Brain microvascular endothelial cell (primary cell): ENCODE measurements around the gene IFI27L1.
A peak's percentile ranks its signal among the peaks of the same experiment; 100 is the strongest.
"Not testable (repeated sequence)": the region's sequence is repeated elsewhere in the genome, so short reads cannot be mapped to it uniquely, and the experiment has no call there.

ENCODE experiments used
- DNase-seq: peaks from one replicate; pipeline ENCODE4 v3.0.0-alpha.2; 2020
- H3K27ac ChIP-seq: fragments of 250-450 bp; sonication (Bioruptor Pico); 2 replicates; pipeline ENCODE4 v1.5.1; 2020; ENCODE audit warnings: mild to moderate bottlenecking, moderate library complexity
- H3K27me3 ChIP-seq: fragments of 250-450 bp; sonication (Bioruptor Pico); replicated peaks from 2 replicates; pipeline ENCODE4 v1.5.1; 2020; ENCODE audit warnings: mild to moderate bottlenecking
- H3K36me3 ChIP-seq: fragments of 250-450 bp; sonication (Bioruptor Pico); replicated peaks from 2 replicates; pipeline ENCODE4 v1.5.1; 2020; ENCODE audit warnings: mild to moderate bottlenecking
- H3K4me3 ChIP-seq: 2 replicates; pipeline ENCODE4 v1.5.1; 2011; ENCODE audit warnings: low read depth, mild to moderate bottlenecking, control low read depth, low read length, moderate library complexity
- in situ Hi-C: cut with HindIII; loops from 2 replicates; pipeline ENCODE4 v1.10.0; 2017; ENCODE audit warnings: low sequenced_read_pairs, low pct_ligation_motif_present
- TF ChIP-seq, protein P1 (sequence below): IDR thresholded peaks from 2 replicates; pipeline ENCODE4 v1.5.1; 2011; ENCODE audit warnings: low read depth, mild to moderate bottlenecking, moderate library complexity, low read length, control low read depth, inconsistent platforms; ENCODE audit errors: missing control alignments

Gene IFI27L1

DNA sequence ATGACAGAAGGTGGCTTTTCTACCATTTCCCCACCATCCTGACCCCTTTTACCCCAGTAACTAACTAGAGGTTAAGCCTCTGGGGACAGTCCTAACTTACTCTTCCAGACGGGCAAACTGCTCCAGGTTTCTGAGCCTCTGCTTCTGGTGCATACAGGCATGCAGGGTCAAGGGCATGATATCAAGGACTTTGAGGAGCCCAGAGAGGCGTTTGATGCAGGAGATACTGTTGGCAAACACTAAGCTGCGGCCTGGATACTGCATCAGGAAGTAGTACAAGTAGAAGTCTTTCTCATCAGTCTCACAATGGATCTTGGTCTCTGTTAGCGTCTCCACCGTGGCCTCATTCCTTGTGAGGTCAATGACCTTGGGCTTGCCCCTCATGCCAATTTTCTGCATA is 21.1 kb upstream of the IFI27L1 start:
- no peak overlapping the region for H3K4me3 ChIP-seq
- H3K36me3 ChIP-seq: peaks cover 49% of the 10 kb centered on the region
- in situ Hi-C loops: no loop called here
- DNase-seq: no peak
- H3K27ac ChIP-seq: no peak overlapping the region
- H3K27me3 ChIP-seq: no peaks in the 10 kb centered on the region
- TF ChIP-seq, protein P1, sequence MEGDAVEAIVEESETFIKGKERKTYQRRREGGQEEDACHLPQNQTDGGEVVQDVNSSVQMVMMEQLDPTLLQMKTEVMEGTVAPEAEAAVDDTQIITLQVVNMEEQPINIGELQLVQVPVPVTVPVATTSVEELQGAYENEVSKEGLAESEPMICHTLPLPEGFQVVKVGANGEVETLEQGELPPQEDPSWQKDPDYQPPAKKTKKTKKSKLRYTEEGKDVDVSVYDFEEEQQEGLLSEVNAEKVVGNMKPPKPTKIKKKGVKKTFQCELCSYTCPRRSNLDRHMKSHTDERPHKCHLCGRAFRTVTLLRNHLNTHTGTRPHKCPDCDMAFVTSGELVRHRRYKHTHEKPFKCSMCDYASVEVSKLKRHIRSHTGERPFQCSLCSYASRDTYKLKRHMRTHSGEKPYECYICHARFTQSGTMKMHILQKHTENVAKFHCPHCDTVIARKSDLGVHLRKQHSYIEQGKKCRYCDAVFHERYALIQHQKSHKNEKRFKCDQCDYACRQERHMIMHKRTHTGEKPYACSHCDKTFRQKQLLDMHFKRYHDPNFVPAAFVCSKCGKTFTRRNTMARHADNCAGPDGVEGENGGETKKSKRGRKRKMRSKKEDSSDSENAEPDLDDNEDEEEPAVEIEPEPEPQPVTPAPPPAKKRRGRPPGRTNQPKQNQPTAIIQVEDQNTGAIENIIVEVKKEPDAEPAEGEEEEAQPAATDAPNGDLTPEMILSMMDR: no peak

DNA sequence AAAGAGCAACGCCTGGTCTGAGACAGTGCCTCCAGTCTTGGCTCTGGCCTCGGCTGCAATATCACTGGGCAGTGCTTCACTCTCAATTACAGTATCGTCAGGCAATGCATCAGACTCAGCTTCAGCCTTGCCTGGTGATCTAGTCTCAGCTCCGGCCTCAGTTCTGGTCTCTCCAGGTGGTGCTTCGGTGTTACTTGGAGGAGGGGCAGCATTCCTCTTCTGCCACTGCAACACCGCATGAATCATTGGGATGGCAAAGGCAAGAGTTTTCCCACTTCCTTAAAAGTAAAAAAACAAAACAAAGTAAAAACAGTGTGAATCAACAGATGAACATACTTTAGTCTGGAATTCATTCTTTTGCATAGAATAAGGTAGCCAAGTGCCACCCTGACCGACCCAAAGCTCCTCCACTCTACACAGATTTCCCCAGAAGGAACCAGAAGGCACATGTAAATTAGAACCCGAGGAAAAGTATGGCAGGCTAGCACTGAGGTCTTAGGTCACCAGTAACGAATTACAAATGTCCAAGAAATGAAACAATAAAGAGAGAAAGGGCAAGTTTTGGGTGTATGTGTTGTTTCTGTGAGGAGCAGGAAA is 18.7 kb upstream of the IFI27L1 start:
- TF ChIP-seq, protein P1: no peak
- DNase-seq: peak; percentile 8
- no peak overlapping the region for H3K27ac ChIP-seq
- in situ Hi-C loops: no loop called here
- H3K36me3 ChIP-seq: peaks cover 27% of the 10 kb centered on the region
- H3K27me3 ChIP-seq: no peaks in the 10 kb centered on the region
- H3K4me3 ChIP-seq: no peak overlapping the region

DNA sequence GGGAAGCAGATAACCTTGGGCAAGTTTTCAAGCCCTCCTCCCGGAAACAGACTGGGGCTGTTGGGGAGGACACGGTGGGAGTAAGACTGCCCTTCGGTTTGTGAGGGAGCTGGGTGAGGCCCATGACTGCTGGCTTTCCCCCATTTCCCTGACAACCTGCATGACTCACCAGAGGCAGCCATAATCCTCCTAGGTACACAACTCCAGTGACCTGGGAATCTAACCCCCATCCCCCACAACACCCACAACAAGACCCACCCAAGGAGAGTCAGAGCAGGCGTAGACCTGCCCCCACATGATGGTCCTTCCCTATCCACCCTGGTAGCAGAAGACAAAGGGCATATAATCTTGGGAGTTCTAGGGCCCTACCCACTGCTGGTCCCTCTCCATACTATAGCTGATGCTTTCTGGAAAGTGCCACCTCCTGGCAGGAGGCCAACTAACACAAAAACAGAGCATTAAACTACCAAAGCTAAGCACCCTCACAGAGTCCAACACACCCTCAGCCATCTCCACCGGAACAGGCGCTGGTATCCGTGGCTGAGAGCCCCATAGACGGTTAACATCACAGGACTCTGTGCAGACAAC is 14.9 kb upstream of the IFI27L1 start:
- in situ Hi-C loops: no loop called here
- Histone ChIP-seq H3K27ac (no peak overlapping the region), H3K36me3 (peaks cover under 1% of the 10 kb centered on the region), H3K4me3 (no peak overlapping the region), H3K27me3 (no peaks in the 10 kb centered on the region)
- TF ChIP-seq, protein P1: no peak
- no peak for DNase-seq

DNA sequence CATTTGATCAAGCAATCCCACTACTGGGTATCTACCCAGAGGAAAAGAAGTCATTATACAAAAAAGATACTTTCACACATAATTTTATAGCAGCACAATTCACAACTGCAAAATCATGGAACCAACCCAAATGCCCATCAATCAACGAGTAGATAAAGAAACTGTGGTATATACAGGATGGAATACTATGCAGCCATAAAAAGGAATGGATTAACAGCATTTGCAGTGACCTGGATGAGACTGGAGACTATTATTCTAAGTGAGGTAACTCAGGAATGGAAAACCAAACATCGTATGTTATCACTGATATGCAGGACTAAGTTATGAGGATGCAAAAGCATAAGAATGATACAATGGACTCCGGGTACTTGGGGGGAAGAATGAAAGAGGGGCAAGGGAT is 9.0 kb upstream of the IFI27L1 start:
- DNase-seq, H3K27me3 ChIP-seq, H3K27ac ChIP-seq, in situ Hi-C loops, H3K36me3 ChIP-seq, H3K4me3 ChIP-seq: not testable (repeated sequence)

DNA sequence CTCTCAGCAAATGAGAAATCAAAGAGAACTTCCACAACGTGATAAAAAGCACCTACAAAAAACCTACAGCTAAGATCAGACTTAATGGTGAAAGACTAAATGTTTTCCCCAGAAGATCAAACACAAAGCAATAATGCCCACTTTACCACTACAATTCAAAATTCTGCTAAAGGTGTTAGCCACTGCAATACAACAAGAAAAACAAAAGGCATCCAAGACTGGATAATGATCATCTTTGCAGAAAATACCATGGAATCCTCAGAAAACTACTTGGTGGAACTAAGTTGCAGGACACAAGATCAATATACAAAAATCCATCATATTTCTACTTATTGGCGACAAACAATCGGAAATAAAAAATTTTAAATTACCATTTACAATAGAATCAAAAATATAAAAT is 6.6 kb upstream of the IFI27L1 start:
- TF ChIP-seq, protein P1: no peak
- no peaks in the 10 kb centered on the region for H3K27me3 ChIP-seq
- no peak overlapping the region for H3K4me3 ChIP-seq
- in situ Hi-C loops: no loop called here
- no peak for DNase-seq
- H3K27ac ChIP-seq: no peak overlapping the region
- peaks cover 13% of the 10 kb centered on the region for H3K36me3 ChIP-seq

DNA sequence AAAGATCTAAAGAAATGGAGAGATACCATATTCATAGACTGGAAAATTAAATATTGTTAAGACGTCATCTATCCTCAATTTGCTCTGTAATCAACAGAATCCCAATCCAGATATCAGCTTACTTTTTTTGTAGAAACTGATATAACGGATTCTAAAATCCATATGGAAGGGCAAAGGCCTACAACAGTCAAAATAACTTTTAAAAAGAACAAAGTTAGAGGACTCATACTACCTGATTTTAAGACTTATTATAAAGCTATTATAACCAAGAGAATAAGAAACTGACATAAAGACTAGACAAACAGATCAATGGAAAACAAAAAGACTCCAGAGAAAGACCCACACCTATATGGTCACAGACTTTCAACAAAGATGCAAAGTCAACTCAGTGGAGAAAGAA is 6.1 kb upstream of the IFI27L1 start:
- in situ Hi-C loops: no loop called here
- H3K4me3 ChIP-seq: no peak overlapping the region
- H3K27ac ChIP-seq: no peak overlapping the region
- DNase-seq: no peak
- H3K27me3 ChIP-seq: no peaks in the 10 kb centered on the region
- TF ChIP-seq, protein P1: no peak
- H3K36me3 ChIP-seq: peaks cover 13% of the 10 kb centered on the region
